H1 (cell line): Measurements from ENCODE around the gene FGB.

Experiments
- ASH2L ChIP-seq: fragments of 200-600, 300-600 bp; sonication (generic); IDR thresholded peaks from one replicate; pipeline ENCODE4 v1.7.1; 2017; ENCODE audit warnings: low read length
- CHD2 ChIP-seq: IDR thresholded peaks from 2 replicates; pipeline ENCODE4 v1.6.1; 2012; ENCODE audit warnings: low read length, improper control_type of control experiment
- GTF2F1 ChIP-seq: IDR thresholded peaks from 2 replicates; pipeline ENCODE4 v1.6.1; 2012; ENCODE audit warnings: low read depth, low read length, improper control_type of control experiment, borderline replicate concordance
- KDM4A ChIP-seq: IDR thresholded peaks from one replicate; pipeline ENCODE4 v1.7.1; 2012; ENCODE audit warnings: low read depth, mild to moderate bottlenecking, moderate library complexity, low read length, inconsistent platforms; ENCODE audit not compliant: severe bottlenecking
- POLR2A ChIP-seq, 2 experiments: IDR thresholded peaks; 1 replicate in 1 of 2; 2 replicates in 1 of 2; pipeline ENCODE4 v1.6.1; 2011; ENCODE audit warnings: low read depth in 2 of 2, low read length in 2 of 2, mild to moderate bottlenecking in 2 of 2; ENCODE audit errors: control extremely low read depth in 1 of 2
- RAD21 ChIP-seq, 2 experiments: IDR thresholded peaks in 1 of 2; conservative IDR thresholded peaks in 1 of 2; 2 replicates each; pipeline ENCODE4 v1.6.1; 2011; ENCODE audit warnings: low read depth in 2 of 2, low read length in 2 of 2, improper control_type of control experiment in 1 of 2, inconsistent platforms in 1 of 2, mild to moderate bottlenecking in 1 of 2, moderate library complexity in 1 of 2
- SP1 ChIP-seq: IDR thresholded peaks from 2 replicates; pipeline ENCODE4 v1.6.1; 2011; ENCODE audit warnings: low read depth, low read length
- SP2 ChIP-seq: IDR thresholded peaks from 2 replicates; pipeline ENCODE4 v1.6.1; 2012; ENCODE audit warnings: mild to moderate bottlenecking, low read length, inconsistent platforms
- TF ChIP-seq, protein P1 (sequence below), 3 experiments: IDR thresholded peaks; 1 replicate in 2 of 3; 2 replicates in 1 of 3; pipeline versions ENCODE4 v1.5.1 to v1.6.1; 2011; ENCODE audit warnings: low read length in 3 of 3, mild to moderate bottlenecking in 3 of 3, inconsistent platforms in 2 of 3, low read depth in 1 of 3, moderate library complexity in 1 of 3; ENCODE audit not compliant: insufficient read depth in 1 of 3; ENCODE audit errors: control extremely low read depth in 1 of 3

DNA sequence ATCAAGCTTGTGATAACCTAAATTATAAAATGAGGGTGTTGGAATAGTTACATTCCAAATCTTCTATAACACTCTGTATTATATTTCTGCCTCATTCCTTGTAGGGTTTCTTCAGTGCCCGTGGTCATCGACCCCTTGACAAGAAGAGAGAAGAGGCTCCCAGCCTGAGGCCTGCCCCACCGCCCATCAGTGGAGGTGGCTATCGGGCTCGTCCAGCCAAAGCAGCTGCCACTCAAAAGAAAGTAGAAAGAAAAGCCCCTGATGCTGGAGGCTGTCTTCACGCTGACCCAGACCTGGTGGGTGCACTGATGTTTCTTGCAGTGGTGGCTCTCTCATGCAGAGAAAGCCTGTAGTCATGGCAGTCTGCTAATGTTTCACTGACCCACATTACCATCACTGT is 2.9 kb downstream of the FGB start:
- TF ChIP-seq, protein P1, sequence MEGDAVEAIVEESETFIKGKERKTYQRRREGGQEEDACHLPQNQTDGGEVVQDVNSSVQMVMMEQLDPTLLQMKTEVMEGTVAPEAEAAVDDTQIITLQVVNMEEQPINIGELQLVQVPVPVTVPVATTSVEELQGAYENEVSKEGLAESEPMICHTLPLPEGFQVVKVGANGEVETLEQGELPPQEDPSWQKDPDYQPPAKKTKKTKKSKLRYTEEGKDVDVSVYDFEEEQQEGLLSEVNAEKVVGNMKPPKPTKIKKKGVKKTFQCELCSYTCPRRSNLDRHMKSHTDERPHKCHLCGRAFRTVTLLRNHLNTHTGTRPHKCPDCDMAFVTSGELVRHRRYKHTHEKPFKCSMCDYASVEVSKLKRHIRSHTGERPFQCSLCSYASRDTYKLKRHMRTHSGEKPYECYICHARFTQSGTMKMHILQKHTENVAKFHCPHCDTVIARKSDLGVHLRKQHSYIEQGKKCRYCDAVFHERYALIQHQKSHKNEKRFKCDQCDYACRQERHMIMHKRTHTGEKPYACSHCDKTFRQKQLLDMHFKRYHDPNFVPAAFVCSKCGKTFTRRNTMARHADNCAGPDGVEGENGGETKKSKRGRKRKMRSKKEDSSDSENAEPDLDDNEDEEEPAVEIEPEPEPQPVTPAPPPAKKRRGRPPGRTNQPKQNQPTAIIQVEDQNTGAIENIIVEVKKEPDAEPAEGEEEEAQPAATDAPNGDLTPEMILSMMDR (IDR thresholded peaks at IDR 0.05; ENCODE audit: control extremely low read depth in 1 of 3, insufficient read depth in 1 of 3, low read depth in 1 of 3, low read length in 3 of 3) = no peak
- no peak for TF ChIP-seq ASH2L
- no peak for TF ChIP-seq SP2
- no peak for TF ChIP-seq POLR2A (IDR thresholded peaks at IDR 0.05; ENCODE audit: control extremely low read depth in 1 of 2, low read depth in 2 of 2, low read length in 2 of 2)
- TF ChIP-seq CHD2 = no peak
- no peak for TF ChIP-seq GTF2F1
- no peak for TF ChIP-seq KDM4A
- TF ChIP-seq RAD21 (IDR thresholded peaks at IDR 0.05 in 1 of 2, conservative IDR thresholded peaks at IDR 0.05 in 1 of 2; ENCODE audit: low read depth in 2 of 2, low read length in 2 of 2) = no peak
- TF ChIP-seq SP1 = no peak
